Measurements from ENCODE around the gene NT5DC2.

DNA sequence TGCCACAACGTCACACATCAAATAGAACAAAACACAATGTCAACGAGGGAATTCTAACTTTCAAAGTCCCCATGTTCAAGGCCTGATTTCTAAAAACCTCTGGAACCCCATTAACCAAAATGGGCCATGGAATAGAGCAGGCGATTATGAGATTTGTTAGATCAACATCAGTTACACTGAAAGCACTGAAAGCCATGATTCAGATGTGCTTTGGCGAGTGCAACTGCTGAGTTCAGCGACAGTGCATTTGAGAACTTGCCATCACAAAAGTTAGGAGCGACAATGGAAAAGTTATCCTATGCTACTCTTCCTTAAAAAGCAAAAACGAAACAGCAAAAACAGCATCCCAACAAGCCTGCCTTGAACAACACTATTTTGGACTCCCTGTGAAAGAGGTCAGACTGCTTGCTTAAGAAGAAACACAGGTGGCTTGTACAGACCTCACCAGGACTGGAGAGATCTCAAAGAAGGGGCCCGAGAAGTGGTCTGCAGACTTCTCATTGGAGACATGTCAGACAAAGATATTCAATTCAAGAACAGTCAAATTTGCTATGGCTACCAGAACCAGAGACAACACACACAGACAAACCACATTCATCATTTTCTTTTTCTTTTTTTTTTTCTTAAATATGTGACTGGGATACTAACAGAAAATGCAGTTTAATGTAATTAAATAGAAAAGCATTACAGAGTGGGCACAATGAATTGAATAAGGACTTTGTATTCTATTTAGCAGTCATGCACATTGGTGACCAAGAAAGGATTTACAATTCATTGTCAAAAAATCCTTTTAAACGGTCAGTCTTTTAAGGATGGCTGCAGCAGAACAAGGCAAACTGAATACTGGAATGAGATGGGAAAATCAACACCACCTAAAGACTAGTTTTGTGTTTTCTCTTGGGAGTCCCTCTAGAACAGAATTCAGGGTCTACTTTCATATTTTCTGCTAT, 23.6 kb upstream of the NT5DC2 start:
- TF ChIP-seq JUND (IDR thresholded peaks at IDR 0.05; ENCODE audit: low read length) (no peak), POLR2AphosphoS5 (IDR thresholded peaks at IDR 0.05; ENCODE audit: low read depth, low read length) (no peak), SP1 (IDR thresholded peaks at IDR 0.05; ENCODE audit: low read depth, low read length) (no peak), EZH2 (IDR thresholded peaks at IDR 0.05; ENCODE audit: low read depth, low read length, severe bottlenecking) (no peak), SIRT6 (IDR thresholded peaks at IDR 0.05; ENCODE audit: low read length) (no peak), ZNF274 (IDR thresholded peaks at IDR 0.05; ENCODE audit: borderline replicate concordance, extremely low read depth, low read length) (no peak), POLR2A (IDR thresholded peaks at IDR 0.05; ENCODE audit: control extremely low read depth in 1 of 2, low read depth in 2 of 2, low read length in 2 of 2) (no peak), HDAC6 (IDR thresholded peaks at IDR 0.05; ENCODE audit: low read depth, low read length) (no peak), MAFK (IDR thresholded peaks at IDR 0.05; ENCODE audit: low read depth, low read length) (no peak), RFX5 (IDR thresholded peaks at IDR 0.05; ENCODE audit: borderline replicate concordance, low read depth, low read length) (no peak), GABPA (IDR thresholded peaks at IDR 0.05; ENCODE audit: borderline replicate concordance, insufficient read depth, low read length) (no peak)
- TF ChIP-seq, protein P1, sequence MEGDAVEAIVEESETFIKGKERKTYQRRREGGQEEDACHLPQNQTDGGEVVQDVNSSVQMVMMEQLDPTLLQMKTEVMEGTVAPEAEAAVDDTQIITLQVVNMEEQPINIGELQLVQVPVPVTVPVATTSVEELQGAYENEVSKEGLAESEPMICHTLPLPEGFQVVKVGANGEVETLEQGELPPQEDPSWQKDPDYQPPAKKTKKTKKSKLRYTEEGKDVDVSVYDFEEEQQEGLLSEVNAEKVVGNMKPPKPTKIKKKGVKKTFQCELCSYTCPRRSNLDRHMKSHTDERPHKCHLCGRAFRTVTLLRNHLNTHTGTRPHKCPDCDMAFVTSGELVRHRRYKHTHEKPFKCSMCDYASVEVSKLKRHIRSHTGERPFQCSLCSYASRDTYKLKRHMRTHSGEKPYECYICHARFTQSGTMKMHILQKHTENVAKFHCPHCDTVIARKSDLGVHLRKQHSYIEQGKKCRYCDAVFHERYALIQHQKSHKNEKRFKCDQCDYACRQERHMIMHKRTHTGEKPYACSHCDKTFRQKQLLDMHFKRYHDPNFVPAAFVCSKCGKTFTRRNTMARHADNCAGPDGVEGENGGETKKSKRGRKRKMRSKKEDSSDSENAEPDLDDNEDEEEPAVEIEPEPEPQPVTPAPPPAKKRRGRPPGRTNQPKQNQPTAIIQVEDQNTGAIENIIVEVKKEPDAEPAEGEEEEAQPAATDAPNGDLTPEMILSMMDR (IDR thresholded peaks at IDR 0.05; ENCODE audit: control extremely low read depth in 1 of 3, insufficient read depth in 1 of 3, low read depth in 1 of 3, low read length in 3 of 3), result no peak
- TF ChIP-seq, protein P2, sequence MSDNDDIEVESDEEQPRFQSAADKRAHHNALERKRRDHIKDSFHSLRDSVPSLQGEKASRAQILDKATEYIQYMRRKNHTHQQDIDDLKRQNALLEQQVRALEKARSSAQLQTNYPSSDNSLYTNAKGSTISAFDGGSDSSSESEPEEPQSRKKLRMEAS (IDR thresholded peaks at IDR 0.05), result no peak
